NB4 (cell line): ENCODE measurements around the gene CLRN2.

Experiments
- MAX ChIP-seq: IDR thresholded peaks from 2 replicates; pipeline ENCODE4 v1.6.1; 2011; ENCODE audit warnings: low read depth, low read length
- MYC ChIP-seq: IDR thresholded peaks from 2 replicates; pipeline ENCODE4 v1.6.1; 2011; ENCODE audit warnings: low read depth, low read length
- POLR2A ChIP-seq: IDR thresholded peaks from 2 replicates; pipeline ENCODE4 v1.6.1; 2011; ENCODE audit warnings: mild to moderate bottlenecking; ENCODE audit not compliant: insufficient read length; ENCODE audit errors: extremely low read depth
- TF ChIP-seq, protein P1 (sequence below): IDR thresholded peaks from one replicate; pipeline ENCODE4 v1.5.1; 2012; ENCODE audit warnings: low read depth, low read length

DNA sequence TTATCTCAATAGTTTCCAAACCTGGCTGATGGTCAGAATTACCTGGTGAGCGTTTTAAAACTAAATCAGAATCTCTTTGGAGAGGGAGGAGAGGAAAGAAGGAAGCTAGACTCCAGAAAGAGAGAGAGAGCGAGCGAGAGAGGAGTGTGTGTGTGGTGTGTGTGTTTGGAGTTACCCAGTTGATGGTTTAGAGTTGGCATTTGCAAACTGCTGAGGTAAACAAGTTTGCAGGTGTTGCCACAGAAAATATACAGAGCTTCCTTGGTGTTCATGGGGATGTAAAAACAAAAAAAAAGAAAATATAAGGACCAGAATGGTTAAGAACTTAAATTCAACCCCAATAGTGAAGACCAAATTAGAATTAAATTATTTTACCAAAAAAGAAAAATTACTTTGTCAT, 35.6 kb downstream of the CLRN2 start:
- no peak for TF ChIP-seq POLR2A
- TF ChIP-seq, protein P1, sequence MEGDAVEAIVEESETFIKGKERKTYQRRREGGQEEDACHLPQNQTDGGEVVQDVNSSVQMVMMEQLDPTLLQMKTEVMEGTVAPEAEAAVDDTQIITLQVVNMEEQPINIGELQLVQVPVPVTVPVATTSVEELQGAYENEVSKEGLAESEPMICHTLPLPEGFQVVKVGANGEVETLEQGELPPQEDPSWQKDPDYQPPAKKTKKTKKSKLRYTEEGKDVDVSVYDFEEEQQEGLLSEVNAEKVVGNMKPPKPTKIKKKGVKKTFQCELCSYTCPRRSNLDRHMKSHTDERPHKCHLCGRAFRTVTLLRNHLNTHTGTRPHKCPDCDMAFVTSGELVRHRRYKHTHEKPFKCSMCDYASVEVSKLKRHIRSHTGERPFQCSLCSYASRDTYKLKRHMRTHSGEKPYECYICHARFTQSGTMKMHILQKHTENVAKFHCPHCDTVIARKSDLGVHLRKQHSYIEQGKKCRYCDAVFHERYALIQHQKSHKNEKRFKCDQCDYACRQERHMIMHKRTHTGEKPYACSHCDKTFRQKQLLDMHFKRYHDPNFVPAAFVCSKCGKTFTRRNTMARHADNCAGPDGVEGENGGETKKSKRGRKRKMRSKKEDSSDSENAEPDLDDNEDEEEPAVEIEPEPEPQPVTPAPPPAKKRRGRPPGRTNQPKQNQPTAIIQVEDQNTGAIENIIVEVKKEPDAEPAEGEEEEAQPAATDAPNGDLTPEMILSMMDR, result no peak
- no peak for TF ChIP-seq MAX
- TF ChIP-seq MYC, result no peak
